Measurements from ENCODE around the gene USP34.

GRCh38 chr2:61433606-61434005 lies 37.3 kb downstream of the USP34 start:
- TF ChIP-seq ZBTB11 (tag by site-specific recombination; conservative IDR thresholded peaks at IDR 0.05; ENCODE audit: low read depth) (no peak), TCF7L2 (IDR thresholded peaks at IDR 0.05; ENCODE audit: borderline replicate concordance, low read depth, low read length) (no peak), ZFP41 (tag by site-specific recombination; IDR thresholded peaks at IDR 0.05; ENCODE audit: borderline replicate concordance) (no peak), KLF16 (tag by site-specific recombination; IDR thresholded peaks at IDR 0.05) (no peak), ZNF513 (tag by site-specific recombination; IDR thresholded peaks at IDR 0.05) (no peak), HOXA7 (CRISPR knock-in tag; IDR thresholded peaks at IDR 0.05; ENCODE audit: borderline replicate concordance) (no peak), CTCF (tag by site-specific recombination; IDR thresholded peaks at IDR 0.05) (no peak)
